ENCODE measurements around the gene INPP5D. TPM values are rescaled to one million over a fixed set of nuclear protein-coding genes. Genes with fewer than 3 reads are reported as not detected.

INPP5D gene
- total and polyA plus RNA-seq, 2 of the 13 experiments (the other 11 are each of a cell fraction or from before 2014, with no cell fraction given): 16.7 to 18.0 TPM

- TF ChIP-seq PAXIP1 (CRISPR knock-in tag; conservative IDR thresholded peaks at IDR 0.05) (peak; percentile 56), ZNF44 (CRISPR knock-in tag; IDR thresholded peaks at IDR 0.05) (no peak), GATAD2A (CRISPR knock-in tag; IDR thresholded peaks at IDR 0.05) (0 out of 2 replicates have a peak, but pooled peaks have one; percentile 11), ZSCAN29 (CRISPR knock-in tag; conservative IDR thresholded peaks at IDR 0.05) (no peak), HNF4A (CRISPR knock-in tag; IDR thresholded peaks at IDR 0.05) (peak; percentile 60; the same call in 1 of the 2 replicates), ZNF687 (CRISPR knock-in tag; IDR thresholded peaks at IDR 0.05) (0 out of 2 replicates have a peak, but pooled peaks have one; percentile 27), FOXP4 (CRISPR knock-in tag; IDR thresholded peaks at IDR 0.05) (no peak), YEATS4 (CRISPR knock-in tag; IDR thresholded peaks at IDR 0.05; ENCODE audit: borderline replicate concordance) (no peak), ZNF274 (CRISPR knock-in tag; IDR thresholded peaks at IDR 0.05) (0 out of 2 replicates have a peak, but pooled peaks have one; percentile 45), ZNF407 (CRISPR knock-in tag; IDR thresholded peaks at IDR 0.05; ENCODE audit: not compliant biosample characterization) (no peak)
Measured at GRCh38 chr2:233112776-233113452, 52.8 kb downstream of the INPP5D start (continued).
